MM.1S (cell line): ENCODE measurements around the gene SLC22A1.
"Not testable (repeated sequence)": the region's sequence is repeated elsewhere in the genome, so short reads cannot be mapped to it uniquely, and the experiment has no call there.

ENCODE experiments used
- CTCF ChIP-seq: fragments of 300-600 bp; sonication (generic); IDR thresholded peaks from 2 replicates; pipeline ENCODE4 v1.5.1; 2016; ENCODE audit warnings: antibody characterized with exemption, low read length, mixed read lengths
- EZH2 ChIP-seq: fragments of 300-600 bp; sonication (generic); optimal IDR thresholded peaks from 2 replicates; pipeline ENCODE3; 2017; ENCODE audit warnings: low read depth, mild to moderate bottlenecking, antibody characterized with exemption, low read length, mixed read lengths
- EZH2phosphoT487 ChIP-seq: fragments of 300-600 bp; sonication (generic); IDR thresholded peaks from 2 replicates; pipeline ENCODE4 v1.6.1; 2018; ENCODE audit warnings: antibody characterized with exemption, low read length

DNA sequence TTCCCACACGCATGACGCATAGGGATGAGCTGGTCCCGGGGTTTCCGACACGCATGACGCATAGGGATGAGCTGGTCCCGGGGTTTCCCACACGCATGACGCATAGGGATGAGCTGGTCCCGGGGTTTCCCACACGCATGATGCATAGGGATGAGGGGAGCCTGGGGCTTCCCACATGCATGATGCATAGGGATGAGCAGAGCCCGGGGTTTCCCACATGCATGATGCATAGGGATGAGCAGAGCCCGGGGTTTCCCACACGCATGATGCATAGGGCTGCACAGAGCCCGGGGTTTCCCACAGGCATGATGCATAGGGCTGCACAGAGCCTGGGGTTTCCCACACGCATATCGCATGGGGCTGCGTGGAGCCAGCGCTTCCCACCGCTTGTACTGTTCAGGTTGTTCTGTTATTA is 12.7 kb downstream of the SLC22A1 start:
- not testable (repeated sequence) for TF ChIP-seq EZH2, EZH2phosphoT487, CTCF
